Right kidney (tissue), 9 donors: Measurements from ENCODE around the gene NRCAM.
"Not testable (repeated sequence)": the region's sequence is repeated elsewhere in the genome, so short reads cannot be mapped to it uniquely, and the experiment has no call there.

ENCODE experiments used
- DNase-seq: peaks from one replicate; pipeline ENCODE4 v3.0.0-alpha.2; 2016
- long read RNA-seq, 8 donors: transcript quantifications; one replicate each; lab custom pipeline, GENCODE V29; 2026

NRCAM gene
- long read RNA-seq, donor 1, result 0 reads
- long read RNA-seq, donor 2, result 0 reads
- long read RNA-seq, donor 3, full-length matches to known transcripts, result 1 of 1 reads
- long read RNA-seq, donor 3, partial matches to known transcripts, result 0 of 1 reads
- long read RNA-seq, donor 3, other reads (novel, unspliced or antisense), result 0 of 1 reads
- long read RNA-seq, donor 4, partial matches to known transcripts, result 0 of 1 reads
- long read RNA-seq, donor 4, other reads (novel, unspliced or antisense), result 0 of 1 reads
- long read RNA-seq, donor 5, result 0 reads
- long read RNA-seq, donor 6, result 0 reads
- long read RNA-seq, donor 7, result 0 reads
- long read RNA-seq, donor 8, result 0 reads

DNA sequence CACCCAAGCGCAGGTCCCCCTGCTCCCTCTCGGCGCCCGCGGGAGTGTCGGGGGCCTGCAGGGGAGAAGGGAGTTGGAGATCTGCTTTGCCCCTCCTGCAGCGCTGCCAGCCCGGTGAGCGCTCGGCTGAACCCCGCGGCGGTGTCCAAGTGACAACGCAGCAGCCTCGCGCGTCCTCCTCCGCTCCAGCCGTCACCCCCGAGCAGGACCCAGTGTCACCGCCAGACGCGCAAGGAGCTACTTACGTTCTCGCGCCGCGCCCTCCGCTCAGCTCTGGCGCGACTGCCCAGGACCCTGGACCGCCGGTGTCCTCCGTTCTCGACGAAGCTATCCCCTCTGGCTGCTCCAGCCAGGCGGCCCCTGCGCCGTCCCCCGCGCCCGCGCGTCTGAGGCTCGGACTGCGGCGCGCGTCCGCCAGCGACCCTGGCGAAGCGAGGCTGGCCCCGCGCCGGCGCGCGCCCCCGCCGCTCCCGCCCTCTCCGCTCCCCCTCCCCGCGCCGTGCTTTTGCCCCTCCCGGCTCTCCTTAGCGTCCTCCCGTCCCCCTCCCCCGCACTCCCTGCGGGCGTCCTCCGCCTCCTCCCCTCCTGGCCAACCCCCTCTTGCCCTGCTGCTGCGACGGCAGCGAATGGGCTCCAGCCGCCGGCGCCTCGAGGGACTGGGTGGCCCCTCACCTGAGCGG is at the start of gene NRCAM:
NRCAM (minus strand) TSS at position 439 of the 680 bp plus-strand sequence. CDS start 216,372 bp downstream, outside the sequence.
- peak; percentile 88 for DNase-seq

DNA sequence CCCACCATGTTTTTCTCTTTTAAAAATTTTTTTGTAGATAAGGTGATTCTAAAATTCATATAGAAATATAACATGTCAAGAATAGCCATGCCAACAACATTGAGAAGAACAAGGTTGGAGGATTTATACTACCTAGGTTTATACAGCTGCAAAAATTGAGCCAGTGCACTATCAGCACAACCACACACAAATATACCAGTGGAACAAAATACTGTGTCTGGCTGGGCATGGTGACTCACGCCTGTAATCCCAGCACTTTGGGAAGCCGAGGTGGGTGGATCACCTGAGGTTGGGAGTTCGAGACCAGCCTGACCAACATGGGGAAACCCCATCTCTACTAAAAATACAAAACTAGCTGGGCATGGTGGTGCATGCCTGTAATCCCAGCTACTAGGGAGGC is 48.3 kb upstream of the NRCAM start:
- not testable (repeated sequence) for DNase-seq

DNA sequence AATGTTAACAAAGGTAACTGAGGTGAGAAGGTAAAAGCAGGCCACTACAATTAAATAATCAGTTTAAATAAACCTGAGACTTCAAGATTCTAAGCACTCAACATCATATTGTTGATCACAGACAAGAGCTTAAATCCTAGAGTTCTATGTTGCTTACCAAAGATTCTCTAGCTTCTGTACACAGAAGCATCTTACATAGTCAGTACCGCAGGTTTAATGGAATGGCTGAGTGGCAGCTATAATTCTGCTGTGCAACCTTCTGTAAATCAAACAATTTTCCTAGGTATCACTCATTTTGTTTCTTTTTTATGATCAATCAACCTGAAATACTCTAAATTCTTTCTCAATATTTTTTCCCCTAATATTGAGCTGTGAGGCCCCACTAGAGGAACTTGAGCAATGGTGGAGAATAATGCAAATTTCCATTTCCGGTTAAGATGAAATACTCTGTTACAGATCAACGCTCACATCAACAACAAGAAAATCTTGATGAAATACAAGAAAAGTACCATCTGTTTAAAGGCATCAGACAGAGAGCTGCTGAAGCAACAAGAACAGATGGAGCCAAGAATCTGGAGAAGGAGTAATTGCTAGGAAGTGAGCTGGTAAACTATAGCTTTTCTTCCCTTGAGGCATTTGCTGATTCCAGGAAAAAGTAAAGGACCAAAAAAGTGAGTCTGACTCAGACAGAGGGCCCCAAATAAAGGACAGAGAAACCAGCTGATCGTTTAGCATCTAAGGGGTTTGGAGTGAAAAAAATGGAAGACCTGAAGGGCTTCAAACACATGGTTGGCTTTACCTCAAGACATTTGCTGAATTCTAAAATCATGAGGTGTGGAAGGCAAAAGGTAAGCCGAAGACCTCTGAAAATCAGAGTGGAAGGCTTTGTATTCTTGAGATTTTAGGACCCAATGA is 47.1 kb upstream of the NRCAM start:
- DNase-seq, result no peak

GRCh38 chr7:108499566-108499965 is 43.3 kb upstream of the NRCAM start:
- no peak for DNase-seq

DNA sequence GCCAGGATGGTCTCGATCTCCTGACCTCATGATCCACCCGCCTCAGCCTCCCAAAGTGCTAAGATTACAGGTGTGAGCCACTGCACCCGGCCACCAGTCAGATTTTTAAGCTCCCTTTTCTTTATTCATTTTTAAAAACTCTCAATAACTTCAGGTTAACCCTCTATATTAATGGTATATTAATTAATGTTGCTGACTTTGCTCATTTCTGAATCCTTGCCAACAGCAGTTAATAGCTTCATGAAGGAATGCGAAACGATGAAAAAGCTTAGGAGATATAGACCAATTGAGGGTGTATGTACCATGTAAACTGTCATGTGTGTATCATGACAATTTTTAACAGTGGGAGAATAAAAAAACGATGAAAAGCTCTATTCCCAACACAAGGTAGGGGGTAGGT is 42.2 kb upstream of the NRCAM start:
- no peak for DNase-seq

DNA sequence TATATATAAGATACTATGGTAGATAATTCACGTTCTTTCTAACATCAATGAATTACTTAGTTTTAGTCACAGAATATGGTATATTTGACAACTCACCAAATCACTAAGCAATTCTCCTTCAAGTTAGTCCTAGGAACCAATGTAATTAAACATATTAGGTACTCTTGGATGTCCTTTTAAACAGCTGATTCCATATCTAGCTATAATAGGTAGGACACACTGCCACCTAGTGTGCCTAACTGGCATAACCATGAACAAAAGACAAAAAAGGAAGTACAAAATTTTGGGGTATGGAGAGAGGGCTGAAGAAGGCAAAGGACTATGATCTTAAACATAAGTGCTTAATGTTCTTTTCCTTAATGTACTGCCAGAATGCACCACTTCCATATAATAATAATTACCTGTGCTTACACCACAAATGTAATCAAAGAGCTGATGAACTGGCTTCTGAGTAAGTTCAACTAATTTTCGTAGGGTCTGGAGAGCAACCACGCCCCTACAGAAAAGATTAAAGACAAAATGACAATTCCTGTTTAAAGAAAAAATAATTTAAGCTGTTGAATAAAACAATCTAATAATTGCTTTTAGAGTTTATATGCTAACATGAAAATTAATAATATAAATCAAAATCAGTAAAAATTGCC is 41.0 kb upstream of the NRCAM start:
- peak; percentile 12 for DNase-seq

DNA sequence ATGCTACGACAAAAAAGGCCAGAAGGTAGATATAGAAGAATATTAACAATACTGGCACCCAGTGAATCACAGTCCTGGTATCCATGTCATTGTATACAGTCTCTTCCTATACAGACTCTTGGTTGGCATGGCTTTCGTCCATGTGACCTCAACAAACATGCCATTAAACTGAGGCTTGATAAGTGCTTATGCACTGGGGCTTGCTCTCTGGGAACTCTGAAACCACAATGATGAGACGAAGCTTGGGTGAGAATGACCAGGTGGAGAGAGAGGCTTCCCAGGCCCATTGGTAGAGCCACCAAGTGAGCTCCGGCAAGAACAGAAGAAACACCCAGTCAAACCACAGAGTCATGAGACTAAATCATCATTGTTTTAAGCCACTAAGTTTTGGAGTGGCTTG is 36.5 kb upstream of the NRCAM start:
- DNase-seq, result no peak

DNA sequence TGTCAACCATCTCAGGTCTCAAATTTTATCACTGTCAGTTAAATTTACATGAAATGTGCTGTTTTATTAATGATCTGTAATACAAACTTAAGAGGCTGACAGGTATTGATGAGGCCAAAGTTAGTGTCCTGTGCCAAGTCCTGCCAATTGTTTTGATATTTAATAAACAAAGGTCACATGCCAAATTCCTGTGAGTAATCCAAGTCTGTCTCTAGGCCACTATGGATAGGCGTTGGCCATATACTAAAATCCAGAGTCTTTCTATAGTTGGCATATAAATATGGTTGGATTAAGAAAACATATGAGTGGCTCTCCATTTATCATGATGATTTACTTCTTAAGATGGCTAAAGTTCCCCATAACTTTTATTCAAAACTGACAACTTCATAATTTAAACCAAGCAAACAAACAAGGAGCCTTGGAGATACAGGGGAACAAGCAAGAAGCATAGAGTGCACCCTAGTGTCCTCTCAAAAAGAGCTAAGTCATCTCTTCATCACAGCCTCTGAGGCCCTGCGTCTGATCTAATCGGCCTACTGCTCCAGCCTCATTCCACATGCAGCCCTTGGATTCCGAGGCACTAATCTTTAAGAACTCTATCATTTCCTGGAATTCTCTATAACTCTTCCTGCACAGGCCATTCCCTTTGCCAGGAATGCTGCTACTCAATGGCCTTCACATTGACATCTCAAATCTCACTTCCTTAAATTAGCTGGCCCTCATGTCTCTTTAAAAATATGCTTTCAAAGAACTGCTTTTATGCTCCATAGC is 32.7 kb upstream of the NRCAM start:
- no peak for DNase-seq

GRCh38 chr7:108487646-108488045 is 31.4 kb upstream of the NRCAM start:
- no peak for DNase-seq

GRCh38 chr7:108486291-108486966 is 30.2 kb upstream of the NRCAM start:
- DNase-seq, result no peak

DNA sequence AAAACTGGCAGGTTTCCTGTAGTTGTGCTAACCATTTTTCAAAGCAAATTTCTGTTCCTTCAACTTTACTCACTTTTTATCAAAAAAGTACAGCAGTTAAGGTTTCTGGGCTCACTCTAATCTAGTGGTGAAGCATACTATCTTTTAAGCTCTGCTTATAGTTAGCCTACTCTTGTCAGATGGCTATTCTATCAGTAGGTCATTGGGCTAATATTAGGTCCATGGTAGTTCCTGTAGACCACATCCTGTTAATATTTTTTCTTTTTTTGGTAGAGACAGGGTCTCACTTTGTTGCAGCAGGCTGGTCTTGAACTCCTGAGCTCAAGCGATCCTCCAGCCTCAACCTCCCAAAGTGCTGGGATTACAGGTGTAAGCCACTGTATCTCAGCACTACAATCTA is 27.9 kb upstream of the NRCAM start:
- DNase-seq, result no peak

- no peak for DNase-seq
These were observed 24.1 kb upstream of the NRCAM start for GRCh38 chr7:108480311-108480710.

DNA sequence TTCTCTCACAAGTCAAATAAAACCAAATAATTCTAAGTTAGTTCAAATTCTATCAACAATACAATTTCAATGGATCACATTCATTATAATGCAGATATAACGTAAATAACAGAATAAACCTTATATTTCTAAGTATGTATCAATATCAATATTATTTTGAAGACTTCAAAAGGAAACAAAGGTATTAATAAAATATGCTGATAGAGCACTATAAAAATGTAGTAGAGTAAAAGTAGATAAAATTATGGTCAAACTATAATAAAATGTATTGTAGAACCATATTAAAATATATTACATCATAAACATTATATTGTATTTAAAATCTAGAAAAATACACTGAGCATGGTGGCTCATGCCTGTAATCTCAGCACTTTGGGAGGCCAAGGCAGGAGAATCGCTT is 23.5 kb upstream of the NRCAM start:
- DNase-seq, result no peak

- no peak for DNase-seq
These were observed 22.9 kb upstream of the NRCAM start for GRCh38 chr7:108479118-108479517.

GRCh38 chr7:108468246-108468645 is 12.0 kb upstream of the NRCAM start:
- no peak for DNase-seq

DNA sequence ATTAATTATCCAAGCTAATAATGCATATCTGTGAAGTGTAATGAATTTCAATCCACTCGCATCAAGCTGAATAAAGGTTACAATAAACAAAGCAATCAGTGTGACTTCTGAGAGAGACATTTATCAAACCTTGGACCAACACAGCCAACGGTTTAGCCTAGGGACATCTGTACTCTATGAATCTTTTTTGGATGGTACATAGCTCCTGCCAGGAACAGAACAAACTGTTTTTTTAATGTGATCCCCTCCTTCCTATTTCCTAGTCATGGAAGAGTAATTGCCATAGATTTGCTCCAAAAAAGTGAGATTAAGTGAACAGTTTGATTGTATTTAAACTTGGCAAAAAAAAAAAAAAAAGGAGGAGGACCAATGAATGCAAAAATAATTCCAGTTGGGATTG is 11.2 kb upstream of the NRCAM start:
- DNase-seq, result no peak

- DNase-seq, result not testable (repeated sequence)
These were observed 10.1 kb upstream of the NRCAM start for GRCh38 chr7:108466322-108466721.

DNA sequence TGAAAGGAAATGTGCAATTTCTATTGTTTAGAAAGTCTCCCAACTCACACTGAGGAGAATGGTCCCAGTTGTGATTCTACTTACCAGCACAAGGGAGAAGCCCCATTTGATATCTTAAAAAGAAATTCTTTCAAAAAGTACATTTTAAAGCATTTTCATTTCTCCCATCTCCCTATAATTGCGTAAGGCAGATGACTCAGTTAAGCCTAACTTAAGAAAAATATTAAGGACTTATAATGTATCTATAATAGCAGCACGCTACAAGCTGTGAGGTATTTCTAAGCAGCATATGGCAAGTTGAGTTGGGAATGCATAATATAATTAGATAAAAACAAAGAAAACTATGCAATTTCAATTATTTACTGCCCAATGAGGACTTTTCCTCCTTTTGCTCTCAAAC is 8.5 kb upstream of the NRCAM start:
- DNase-seq, result no peak

GRCh38 chr7:108463613-108464012 is 7.4 kb upstream of the NRCAM start:
- DNase-seq, result no peak

DNA sequence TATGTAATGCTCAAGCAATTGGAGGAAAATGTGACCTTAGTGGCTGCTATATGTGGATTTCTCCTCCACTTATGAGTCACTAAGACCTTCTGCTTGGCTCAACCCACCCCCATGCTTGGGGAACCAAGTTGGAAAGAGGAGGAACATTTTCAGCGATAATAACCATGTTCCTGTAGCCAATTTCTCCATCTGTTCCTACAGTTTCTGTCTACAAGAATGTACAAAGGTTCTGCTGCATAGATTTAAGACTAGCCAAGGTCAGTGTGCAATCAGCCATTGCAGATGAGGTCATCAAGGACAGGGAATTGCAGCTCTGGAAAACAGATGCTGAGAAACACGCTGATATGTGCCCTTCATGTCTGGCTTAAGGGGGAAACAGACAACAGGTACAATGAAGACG is 5.6 kb upstream of the NRCAM start:
- DNase-seq, result no peak

DNA sequence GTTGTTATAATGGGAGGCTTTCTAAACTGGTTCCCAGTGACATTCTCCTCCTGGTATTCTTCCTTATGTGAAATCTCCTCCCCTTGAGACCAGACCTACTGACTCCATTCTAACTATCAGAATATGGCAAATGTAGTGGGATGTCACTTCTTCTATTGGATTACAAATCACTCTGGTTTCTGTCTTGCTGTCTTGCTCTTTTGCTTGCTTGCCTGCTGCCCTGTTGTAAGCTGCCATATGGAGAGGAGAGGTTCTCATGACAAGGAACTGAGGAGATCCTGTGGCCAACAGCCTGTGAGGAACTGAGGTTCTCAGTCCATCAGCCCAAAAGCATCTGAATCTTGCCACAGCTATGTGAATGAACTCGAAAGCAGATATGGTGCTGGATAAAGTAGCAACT is 4.7 kb upstream of the NRCAM start:
- DNase-seq, result no peak
